Mesothelial cell of epicardium (in vitro differentiated cells): ENCODE measurements around the gene BCO1. TPM values are rescaled to one million over a fixed set of nuclear protein-coding genes. Genes with fewer than 3 reads are reported as not detected.
"Not testable (repeated sequence)": the region's sequence is repeated elsewhere in the genome, so short reads cannot be mapped to it uniquely, and the experiment has no call there.

Source experiments
- DNase-seq, 2 experiments: peaks; one replicate each; pipeline ENCODE4 v3.0.0; 2021; ENCODE audit warnings: low spot score in 2 of 2; ENCODE audit not compliant: unreplicated experiment in 2 of 2
- H3K27ac Mint-ChIP-seq: 2 replicates; pipeline ENCODE4 v1.8.0; 2021; ENCODE audit warnings: mixed read lengths
- H3K27me3 Mint-ChIP-seq: 2 replicates; pipeline ENCODE4 v1.8.0; 2021; ENCODE audit warnings: low read depth, mixed read lengths
- H3K36me3 Mint-ChIP-seq: 2 replicates; pipeline ENCODE4 v1.8.0; 2021; ENCODE audit warnings: mixed read lengths
- H3K4me1 Mint-ChIP-seq: 2 replicates; pipeline ENCODE4 v1.8.0; 2021; ENCODE audit warnings: mixed read lengths
- H3K4me3 Mint-ChIP-seq: 2 replicates; pipeline ENCODE4 v1.8.0; 2021; ENCODE audit warnings: mild to moderate bottlenecking, moderate library complexity, mixed read lengths
- H3K9me3 Mint-ChIP-seq: 2 replicates; pipeline ENCODE4 v1.8.0; 2021; ENCODE audit warnings: mixed read lengths
- CTCF ChIP-seq: fragments of 200-600 bp; sonication (generic); IDR thresholded peaks from one replicate; pipeline ENCODE4 v1.5.0; 2021; ENCODE audit warnings: antibody characterized with exemption; ENCODE audit not compliant: unreplicated experiment
- total RNA-seq: library from RNA; stranded (reverse); gene quantifications from 3 replicates; pipeline ENCODE4 v1.2.1, GENCODE V29; 2021

Gene BCO1
- total RNA-seq, 1 donor from 2014 or later, result not detected

- no peak for TF ChIP-seq CTCF
- Mint-ChIP-seq H3K9me3 (no peaks in the 10 kb centered on the region), H3K27ac (no peak overlapping the region), H3K27me3 (no peaks in the 10 kb centered on the region), H3K4me3 (no peak overlapping the region), H3K36me3 (no peaks in the 10 kb centered on the region), H3K4me1 (peaks cover 9% of the 10 kb centered on the region)
- DNase-seq, result no peak
These were observed 13.7 kb upstream of the BCO1 start for GRCh38 chr16:81224824-81225223.

GRCh38 chr16:81225697-81226096 lies 12.8 kb upstream of the BCO1 start:
- not testable (repeated sequence) for H3K36me3 Mint-ChIP-seq, DNase-seq, H3K27ac Mint-ChIP-seq, H3K4me1 Mint-ChIP-seq, H3K27me3 Mint-ChIP-seq, H3K9me3 Mint-ChIP-seq, H3K4me3 Mint-ChIP-seq

- no peak overlapping the region for H3K4me3 Mint-ChIP-seq
- H3K27ac Mint-ChIP-seq, result no peak overlapping the region
These were observed 10.7 kb upstream of the BCO1 start for GRCh38 chr16:81227785-81228184.

GRCh38 chr16:81229811-81230210 lies 8.7 kb upstream of the BCO1 start:
- H3K4me3 Mint-ChIP-seq, result no peak overlapping the region
- no peaks in the 10 kb centered on the region for H3K27me3 Mint-ChIP-seq
- no peaks in the 10 kb centered on the region for H3K4me1 Mint-ChIP-seq
- H3K27ac Mint-ChIP-seq, result no peak overlapping the region
- no peaks in the 10 kb centered on the region for H3K9me3 Mint-ChIP-seq
- no peak for TF ChIP-seq CTCF
- no peaks in the 10 kb centered on the region for H3K36me3 Mint-ChIP-seq
- DNase-seq, result no peak

More at GRCh38 chr16:81227785-81228184, 10.7 kb upstream of the BCO1 start:
- H3K27me3 Mint-ChIP-seq, result no peaks in the 10 kb centered on the region
- no peaks in the 10 kb centered on the region for H3K36me3 Mint-ChIP-seq
- H3K9me3 Mint-ChIP-seq, result no peaks in the 10 kb centered on the region
- TF ChIP-seq CTCF, result no peak
- H3K4me1 Mint-ChIP-seq, result peaks cover 9% of the 10 kb centered on the region
- no peak for DNase-seq

GRCh38 chr16:81231014-81231413 lies 7.5 kb upstream of the BCO1 start:
- Mint-ChIP-seq H3K27ac (no peak overlapping the region), H3K36me3 (no peaks in the 10 kb centered on the region), H3K4me3 (no peak overlapping the region), H3K27me3 (no peaks in the 10 kb centered on the region), H3K9me3 (no peaks in the 10 kb centered on the region), H3K4me1 (no peaks in the 10 kb centered on the region)
- TF ChIP-seq CTCF, result no peak
- no peak for DNase-seq

GRCh38 chr16:81232740-81233367 lies 5.6 kb upstream of the BCO1 start:
- Mint-ChIP-seq H3K36me3 (no peaks in the 10 kb centered on the region), H3K27ac (no peak overlapping the region), H3K4me1 (no peaks in the 10 kb centered on the region), H3K9me3 (no peaks in the 10 kb centered on the region), H3K27me3 (no peaks in the 10 kb centered on the region), H3K4me3 (no peak overlapping the region)
- DNase-seq, result no peak
- no peak for TF ChIP-seq CTCF
